GM03348 (cell line): ENCODE measurements around the gene IGFBP5.

Experiments used
- DNase-seq: peaks from one replicate; pipeline ENCODE4 v3.0.0; 2012; ENCODE audit warnings: low spot score

IGFBP5 gene

GRCh38 chr2:216713691-216714336 is 18.5 kb upstream of the IGFBP5 start:
- DNase-seq, result peak; percentile 90

GRCh38 chr2:216711348-216711747 is 16.0 kb upstream of the IGFBP5 start:
- DNase-seq, result no peak

- DNase-seq, result peak; percentile 69
Observed at GRCh38 chr2:216710551-216711301, 15.4 kb upstream of the IGFBP5 start.

- DNase-seq, result no peak
Observed at GRCh38 chr2:216702756-216703155, 7.4 kb upstream of the IGFBP5 start.

GRCh38 chr2:216701544-216701943 is 6.2 kb upstream of the IGFBP5 start:
- DNase-seq, result no peak

GRCh38 chr2:216700781-216701180 is 5.4 kb upstream of the IGFBP5 start:
- DNase-seq, result no peak

- no peak for DNase-seq
Observed at GRCh38 chr2:216700088-216700567, 4.8 kb upstream of the IGFBP5 start.

- peak; percentile 70 for DNase-seq
Observed at GRCh38 chr2:216698895-216699294, 3.5 kb upstream of the IGFBP5 start.

- DNase-seq, result no peak
Observed at GRCh38 chr2:216698293-216698692, 2.9 kb upstream of the IGFBP5 start.

GRCh38 chr2:216696751-216697560 is 1.6 kb upstream of the IGFBP5 start:
- peak; percentile 47 for DNase-seq

GRCh38 chr2:216696321-216696720 is 972 bp upstream of the IGFBP5 start:
- no peak for DNase-seq

- DNase-seq, result no peak
Observed at GRCh38 chr2:216694826-216695217, 527 bp downstream of the IGFBP5 start.

- DNase-seq, result peak; percentile 51
Observed at GRCh38 chr2:216694082-216694825, 1.1 kb downstream of the IGFBP5 start.

- DNase-seq, result no peak
Observed at GRCh38 chr2:216693414-216694080, 1.8 kb downstream of the IGFBP5 start.

- peak; percentile 89 for DNase-seq
Observed at GRCh38 chr2:216692636-216693413, 2.5 kb downstream of the IGFBP5 start.

- DNase-seq, result peak; percentile 84
Observed at GRCh38 chr2:216690853-216691741, 4.3 kb downstream of the IGFBP5 start.

- no peak for DNase-seq
Observed at GRCh38 chr2:216690456-216690852, 4.9 kb downstream of the IGFBP5 start.

GRCh38 chr2:216689397-216689796 is 6.0 kb downstream of the IGFBP5 start:
- DNase-seq, result no peak

- no peak for DNase-seq
Observed at GRCh38 chr2:216688731-216689340, 6.5 kb downstream of the IGFBP5 start.
